Ovary (tissue), 3 donors: ENCODE data around the gene GOLT1A.

Experiments used
- EP300 ChIP-seq: sonication (generic); formaldehyde crosslinking; IDR thresholded peaks from one replicate; pipeline ENCODE4 v1.6.1; 2017; ENCODE audit warnings: antibody characterized with exemption
- POLR2A ChIP-seq: fragments of 450-650 bp; IDR thresholded peaks from one replicate; pipeline ENCODE4 v1.6.1; 2017; ENCODE audit warnings: antibody characterized with exemption, mild to moderate bottlenecking, moderate library complexity
- TF ChIP-seq, protein P1 (sequence below), 3 donors: fragments of 450-650 bp in 2 of 3; fragments of 200-600 bp in 1 of 3; IDR thresholded peaks; one replicate each; pipeline versions ENCODE4 v1.5.1 to v1.8.0; 2016 to 2022; ENCODE audit warnings: antibody characterized with exemption in 3 of 3, mild to moderate bottlenecking in 1 of 3
- donor health status: DM: no; HTN: no; CAD: no.

DNA sequence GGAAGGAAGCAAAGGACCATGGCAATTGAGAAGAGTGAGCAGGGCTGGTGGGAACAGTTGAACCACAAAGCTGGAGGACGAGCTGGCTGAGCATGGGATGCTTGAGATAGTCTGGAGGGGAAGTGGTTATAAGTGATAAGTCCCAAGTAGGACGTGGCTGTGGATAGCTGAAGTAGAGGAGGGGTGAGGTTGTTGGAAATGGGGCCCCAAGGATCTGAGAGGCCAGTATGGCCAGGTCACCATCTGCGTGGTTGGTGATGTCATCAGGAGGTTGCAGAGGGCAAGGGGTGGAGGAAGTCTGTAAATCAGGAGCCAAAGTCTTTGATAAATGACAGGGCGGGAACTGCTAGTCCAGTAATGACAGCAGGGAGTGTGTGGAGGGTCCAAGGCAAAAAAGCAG, 36.7 kb downstream of the GOLT1A start:
- TF ChIP-seq, protein P1, sequence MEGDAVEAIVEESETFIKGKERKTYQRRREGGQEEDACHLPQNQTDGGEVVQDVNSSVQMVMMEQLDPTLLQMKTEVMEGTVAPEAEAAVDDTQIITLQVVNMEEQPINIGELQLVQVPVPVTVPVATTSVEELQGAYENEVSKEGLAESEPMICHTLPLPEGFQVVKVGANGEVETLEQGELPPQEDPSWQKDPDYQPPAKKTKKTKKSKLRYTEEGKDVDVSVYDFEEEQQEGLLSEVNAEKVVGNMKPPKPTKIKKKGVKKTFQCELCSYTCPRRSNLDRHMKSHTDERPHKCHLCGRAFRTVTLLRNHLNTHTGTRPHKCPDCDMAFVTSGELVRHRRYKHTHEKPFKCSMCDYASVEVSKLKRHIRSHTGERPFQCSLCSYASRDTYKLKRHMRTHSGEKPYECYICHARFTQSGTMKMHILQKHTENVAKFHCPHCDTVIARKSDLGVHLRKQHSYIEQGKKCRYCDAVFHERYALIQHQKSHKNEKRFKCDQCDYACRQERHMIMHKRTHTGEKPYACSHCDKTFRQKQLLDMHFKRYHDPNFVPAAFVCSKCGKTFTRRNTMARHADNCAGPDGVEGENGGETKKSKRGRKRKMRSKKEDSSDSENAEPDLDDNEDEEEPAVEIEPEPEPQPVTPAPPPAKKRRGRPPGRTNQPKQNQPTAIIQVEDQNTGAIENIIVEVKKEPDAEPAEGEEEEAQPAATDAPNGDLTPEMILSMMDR (IDR thresholded peaks at IDR 0.05) = no peak
- no peak for TF ChIP-seq POLR2A
- TF ChIP-seq EP300 = no peak
